Activated CD4-positive, alpha-beta T cell treated with anti-CD3 and anti-CD28 coated beads, Interleukin-2, amount 50 U/mL, for 1 hour (primary cell): ENCODE results near the gene NTRK3.

ENCODE experiments used
- DNase-seq: peaks from one replicate; pipeline ENCODE4 v3.0.0-alpha.2; 2020

The NTRK3 gene

DNA sequence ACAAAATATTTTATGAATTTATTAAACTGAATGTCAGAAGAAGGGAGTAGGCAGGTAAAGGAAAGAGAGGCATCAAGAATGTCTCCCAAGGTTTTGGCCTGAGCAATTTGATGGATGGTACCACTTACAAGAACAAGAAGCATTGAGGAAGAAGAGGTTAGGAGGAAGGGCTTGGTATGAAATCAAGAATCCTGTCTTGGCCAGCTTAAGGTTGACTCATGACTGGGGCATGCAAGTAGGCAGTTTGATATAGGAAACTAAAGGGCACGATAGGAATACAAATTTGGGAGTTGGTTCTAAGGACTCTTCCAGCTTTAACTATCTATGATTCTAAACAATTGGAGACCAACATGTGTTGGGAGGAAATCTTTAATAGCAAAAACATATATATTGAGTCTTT, 79.1 kb downstream of the NTRK3 start:
- no peak for DNase-seq

DNA sequence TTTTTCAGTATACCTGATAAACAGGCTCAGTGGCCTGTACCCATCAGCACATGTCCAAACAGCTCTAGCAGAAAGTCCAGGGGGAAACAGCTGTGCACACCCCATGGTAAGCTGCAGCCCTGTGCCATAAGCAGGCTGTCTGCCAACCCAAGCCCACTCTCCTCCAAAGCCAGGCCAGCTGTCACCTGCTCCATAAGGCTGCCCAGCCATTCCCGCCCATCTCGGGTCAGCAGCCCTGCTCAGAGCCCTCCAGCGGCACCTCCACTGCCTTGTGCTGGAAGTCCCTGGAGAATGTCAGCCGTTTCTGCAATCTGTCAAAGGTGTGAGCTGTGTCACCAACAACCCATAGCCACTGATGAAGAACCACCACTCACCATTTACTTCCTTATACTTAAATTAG, 82.0 kb downstream of the NTRK3 start:
- no peak for DNase-seq

DNA sequence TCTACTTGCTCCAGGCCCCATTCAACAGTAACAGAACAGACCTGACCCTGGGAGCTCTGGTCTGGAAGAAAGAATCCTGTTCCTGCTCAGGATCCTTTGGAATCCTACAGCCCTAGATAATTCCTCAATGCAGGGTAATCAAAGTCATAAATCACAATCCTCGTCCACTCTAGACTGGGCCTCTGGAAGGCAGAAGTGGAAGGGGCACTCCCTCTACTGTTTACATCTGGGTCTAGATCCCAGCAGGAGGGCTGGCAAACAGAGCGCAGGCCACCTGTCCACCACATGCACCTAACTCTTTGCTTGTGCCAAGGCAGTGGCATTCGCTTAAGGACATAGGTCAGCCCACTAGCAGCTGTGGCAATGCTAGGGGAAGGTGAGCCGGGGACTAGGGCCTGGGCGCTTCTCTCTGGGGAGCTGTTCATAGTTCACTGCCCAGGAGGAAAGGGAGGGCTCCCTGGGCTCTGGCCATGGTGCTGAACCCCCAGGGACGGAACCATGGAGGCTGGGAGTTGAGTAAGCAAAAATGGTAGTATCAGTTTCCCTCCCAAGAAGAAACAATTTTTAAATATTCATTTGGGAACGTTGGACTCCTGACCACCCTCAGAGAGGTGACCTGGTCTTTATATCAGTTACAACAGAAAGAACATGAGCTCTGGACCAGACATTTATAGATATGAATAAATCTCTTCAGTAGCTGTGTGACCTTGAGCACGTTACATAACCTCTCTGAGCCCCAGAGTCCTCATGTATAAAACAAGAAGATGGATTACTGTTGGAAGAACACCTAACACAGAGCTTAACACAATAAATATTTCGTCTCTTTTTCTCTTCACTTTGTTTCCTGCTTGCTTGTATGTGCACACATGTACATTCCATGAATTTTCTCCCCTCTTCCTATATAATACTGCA, 90.2 kb downstream of the NTRK3 start:
- no peak for DNase-seq

- no peak for DNase-seq
These were observed 94.9 kb downstream of the NTRK3 start for GRCh38 chr15:88161636-88162035.

GRCh38 chr15:88155310-88155709, 101.2 kb downstream of the NTRK3 start:
- no peak for DNase-seq

DNA sequence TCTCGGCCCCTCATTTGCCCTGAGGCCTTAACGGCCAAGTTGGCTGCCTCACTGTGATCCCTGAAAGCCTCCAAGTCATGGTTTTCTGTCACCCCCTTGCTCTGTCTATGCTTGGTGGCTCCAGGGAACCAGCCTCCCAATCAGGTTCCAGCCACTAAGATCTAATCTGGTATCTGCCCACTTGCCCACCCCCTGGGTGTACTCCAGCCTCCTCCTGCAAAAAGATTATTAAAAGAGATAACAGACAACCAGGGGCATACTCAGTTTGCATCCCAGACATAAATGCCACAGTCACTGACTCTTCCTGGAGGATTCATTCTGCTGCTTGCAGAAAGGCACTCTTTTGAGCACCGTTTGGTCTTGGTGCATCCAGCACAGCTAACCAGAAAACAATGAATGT, 103.9 kb downstream of the NTRK3 start:
- DNase-seq, result no peak

- no peak for DNase-seq
These were observed 108.8 kb downstream of the NTRK3 start for GRCh38 chr15:88147760-88148159.

GRCh38 chr15:88144921-88145653, 111.5 kb downstream of the NTRK3 start:
- no peak for DNase-seq

DNA sequence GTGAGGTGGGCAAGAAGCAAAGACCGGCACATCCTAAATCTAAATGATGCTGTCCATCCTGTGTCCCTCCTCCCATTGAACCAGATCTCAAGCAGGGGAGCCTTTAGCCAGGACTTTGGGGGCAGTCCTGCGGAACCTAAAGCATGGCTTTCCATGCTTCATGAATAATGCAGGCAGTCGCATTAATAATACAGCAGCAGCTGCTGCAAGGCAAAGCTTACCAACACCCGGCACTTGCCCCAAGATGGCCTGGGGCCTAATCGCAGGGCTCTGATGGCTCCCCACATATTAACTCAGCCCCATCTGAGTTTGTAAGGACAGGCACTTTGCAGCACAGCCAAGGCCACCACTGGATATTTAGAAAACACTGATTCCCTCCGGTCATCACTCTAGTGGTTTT, 114.4 kb downstream of the NTRK3 start:
- DNase-seq, result no peak

DNA sequence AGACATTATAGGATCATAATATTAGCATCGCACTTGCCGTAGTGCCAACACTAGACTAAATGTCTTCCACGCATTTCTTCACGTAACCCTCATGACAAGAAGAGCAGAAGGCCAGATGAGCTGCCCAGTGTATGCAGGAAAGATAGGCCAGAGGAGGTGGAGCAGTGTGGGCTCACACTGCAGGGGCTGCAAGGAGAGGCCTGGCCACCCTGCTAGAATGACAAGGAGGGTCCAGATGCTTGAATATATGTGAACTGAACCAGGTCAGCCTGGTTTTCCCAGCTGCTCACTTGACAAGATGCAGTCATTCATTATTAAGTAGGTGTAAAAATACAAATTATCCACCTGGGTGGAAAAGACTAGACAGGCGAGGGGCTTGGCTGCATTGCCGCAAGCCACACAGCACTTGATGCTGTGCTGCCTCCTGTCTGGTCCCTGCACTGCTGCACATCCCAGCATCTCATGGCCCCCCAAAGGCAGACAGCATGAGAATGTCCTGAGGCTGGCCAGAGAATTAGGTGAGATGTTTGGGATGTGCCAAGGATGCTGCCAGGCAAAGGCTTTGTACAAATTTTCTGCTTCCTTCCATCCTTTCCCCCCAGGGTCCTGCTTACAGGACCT, 115.2 kb downstream of the NTRK3 start:
- DNase-seq, result no peak

GRCh38 chr15:88140398-88140797, 116.1 kb downstream of the NTRK3 start:
- no peak for DNase-seq

GRCh38 chr15:88139936-88140335, 116.6 kb downstream of the NTRK3 start:
- no peak for DNase-seq

DNA sequence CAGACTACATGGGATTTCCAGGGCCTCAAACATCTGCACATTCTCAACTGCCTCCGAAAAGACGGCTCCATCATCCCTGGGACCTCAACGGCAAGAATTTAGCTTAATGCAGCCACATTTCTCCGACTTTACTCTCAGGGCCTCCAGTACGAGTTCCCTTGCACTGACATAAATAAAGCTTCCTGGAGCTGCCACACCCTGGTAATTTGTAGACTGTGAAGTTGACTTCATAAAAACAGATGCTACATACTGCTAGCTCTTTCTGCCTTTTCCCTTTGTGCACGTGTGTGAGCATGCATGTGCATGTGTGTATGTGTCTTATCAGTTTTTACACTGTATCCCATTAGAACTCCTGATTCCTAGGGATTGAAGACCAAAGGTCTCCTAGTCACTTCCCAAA, 122.7 kb downstream of the NTRK3 start:
- DNase-seq, result no peak

DNA sequence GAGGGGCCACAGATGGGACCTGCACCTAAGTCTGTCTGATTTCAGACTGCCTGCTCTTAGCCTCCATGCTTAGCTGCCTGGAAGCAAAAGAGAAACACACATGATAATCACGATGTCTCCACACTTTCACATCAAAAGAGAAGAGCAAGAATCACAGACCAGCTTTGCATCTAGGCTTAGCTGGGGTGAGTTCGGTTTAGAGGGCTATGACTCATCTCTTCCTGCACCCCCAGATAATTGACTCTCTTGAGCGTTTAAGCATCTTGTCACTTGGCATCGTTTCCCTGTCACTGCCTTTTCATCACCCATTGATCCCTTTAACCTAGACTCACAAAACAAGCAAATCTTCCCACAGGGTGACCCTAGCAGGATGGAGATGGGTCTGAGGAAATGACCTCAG, 124.0 kb downstream of the NTRK3 start:
- DNase-seq, result no peak

GRCh38 chr15:88131937-88132336, 124.6 kb downstream of the NTRK3 start:
- no peak for DNase-seq

DNA sequence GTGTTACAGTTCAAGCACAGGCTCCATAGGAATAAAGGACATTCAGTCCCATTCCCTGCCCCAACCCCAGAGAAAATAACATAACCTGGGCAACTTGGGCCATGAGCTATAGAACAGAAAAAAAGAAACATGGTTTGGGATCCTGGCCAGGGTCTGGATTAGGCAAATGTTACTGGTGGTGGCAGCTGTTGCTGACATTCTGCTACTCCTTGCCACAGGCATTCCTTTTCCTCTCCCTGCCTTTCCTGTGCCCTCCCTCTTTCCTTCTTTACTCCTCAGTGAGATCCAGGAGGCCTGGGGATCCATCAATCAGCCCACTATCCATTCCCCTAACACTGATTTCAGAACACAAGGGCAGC, 129.1 kb downstream of the NTRK3 start:
- no peak for DNase-seq

GRCh38 chr15:88126695-88127431, 129.7 kb downstream of the NTRK3 start:
- no peak for DNase-seq

DNA sequence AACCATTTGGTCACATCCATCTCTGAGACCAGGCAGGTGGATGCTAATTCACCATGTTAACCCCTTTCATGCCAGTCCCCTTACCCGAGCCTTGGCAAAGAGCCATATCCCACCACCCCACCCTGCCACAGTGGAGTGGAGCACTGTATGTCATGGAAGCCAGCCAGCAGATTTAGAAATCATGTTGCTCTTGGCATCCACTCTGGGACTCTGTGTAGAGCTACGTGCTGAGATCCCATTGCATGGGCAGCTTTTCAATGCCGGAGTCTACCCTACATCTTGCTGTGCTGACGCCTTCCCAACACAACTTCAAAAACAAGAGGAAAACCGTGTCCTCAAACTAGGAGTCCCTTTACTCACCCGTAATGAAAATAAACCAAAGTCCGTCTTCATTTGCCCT, 131.0 kb downstream of the NTRK3 start:
- DNase-seq, result no peak

GRCh38 chr15:88124199-88124598, 132.3 kb downstream of the NTRK3 start:
- DNase-seq, result no peak

DNA sequence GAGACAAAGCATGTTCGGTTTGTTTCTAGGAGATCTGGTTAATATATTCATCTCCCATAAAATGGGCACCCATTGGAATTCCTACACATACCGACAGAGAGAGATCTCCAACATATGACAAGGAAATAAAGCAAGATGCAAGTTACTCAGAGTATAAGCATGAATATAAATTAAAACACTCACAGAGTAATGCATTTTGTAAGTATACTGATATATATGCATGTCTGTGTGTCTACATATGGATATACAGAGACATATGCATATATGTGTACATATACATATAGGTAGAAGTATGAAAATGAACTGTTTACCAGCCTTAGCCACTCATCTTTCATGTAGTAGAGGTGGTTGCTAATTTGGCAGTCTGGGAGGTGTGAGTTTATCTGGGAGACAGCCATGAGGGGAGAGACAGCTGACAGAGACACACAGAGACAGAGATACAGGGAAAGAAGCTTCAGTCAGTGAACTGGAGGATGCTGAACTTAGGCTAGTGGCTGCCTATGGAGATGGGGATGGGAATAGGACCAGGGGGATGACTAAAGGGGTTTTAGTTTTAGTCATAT, 134.5 kb downstream of the NTRK3 start:
- no peak for DNase-seq

DNA sequence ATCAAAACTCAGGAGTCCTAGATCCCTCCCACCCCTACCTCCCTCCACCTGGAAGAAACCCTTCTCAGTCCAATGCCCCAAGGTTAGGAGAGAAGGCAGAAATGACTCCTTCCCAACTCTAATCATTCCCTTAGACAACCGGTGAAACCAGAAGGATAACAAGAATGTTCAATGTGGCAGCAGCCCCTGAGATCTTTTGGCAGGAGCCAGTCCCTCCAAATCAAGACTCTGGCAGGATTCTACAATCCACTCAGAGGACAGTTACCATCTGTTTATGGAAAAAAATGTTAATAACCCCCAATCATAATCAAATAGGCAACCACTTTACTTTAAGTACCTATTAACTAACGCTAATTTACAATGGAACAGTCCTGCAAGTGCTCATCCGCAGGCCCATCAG, 136.5 kb downstream of the NTRK3 start:
- no peak for DNase-seq

- no peak for DNase-seq
These were observed 137.8 kb downstream of the NTRK3 start for GRCh38 chr15:88118741-88119140.

DNA sequence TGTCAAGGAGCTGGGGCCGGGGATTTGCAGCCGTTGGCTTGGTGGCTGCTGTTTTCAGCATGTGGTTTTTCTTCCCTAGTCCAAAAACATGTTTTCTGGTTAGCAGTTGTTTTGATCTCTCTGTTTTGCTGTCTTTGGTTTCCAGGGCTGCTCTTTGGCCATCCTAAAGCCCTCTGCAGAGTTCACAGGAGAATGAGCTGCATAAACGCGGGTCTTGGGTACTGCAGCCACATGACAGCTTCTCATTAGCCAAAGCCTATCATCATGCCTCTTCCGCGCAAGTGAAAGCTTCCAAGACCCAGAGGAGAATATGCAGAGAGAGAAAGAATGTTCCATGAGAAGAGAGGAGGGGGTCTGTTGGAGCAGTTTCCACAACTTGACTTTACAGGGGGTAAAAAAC, 138.5 kb downstream of the NTRK3 start:
- no peak for DNase-seq
